Esophagus squamous epithelium (tissue), 5 donors: ENCODE data around the gene FHOD3. TPM values are rescaled to one million over a fixed set of nuclear protein-coding genes. Genes with fewer than 3 reads are reported as not detected.

ENCODE experiments used
- DNase-seq: peaks from one replicate; lab custom pipeline; 2025; lab: John Stamatoyannopoulos, UW
- H3K27ac ChIP-seq, 4 donors: fragments of 200-600 bp; sonication (generic); one replicate each; pipeline ENCODE4 v1.5.1; 2016 to 2019; ENCODE audit warnings: mild to moderate bottlenecking in 1 of 4
- H3K27me3 ChIP-seq, 4 donors: fragments of 200-600 bp; sonication (generic); 1 replicate in 3 of 4; 2 replicates in 1 of 4; pipeline versions ENCODE4 v1.5.1 to v1.6.0; 2017 to 2021; ENCODE audit warnings: antibody characterized with exemption in 1 of 4
- H3K36me3 ChIP-seq, 3 donors: fragments of 200-600 bp; sonication (generic); one replicate each; pipeline ENCODE4 v1.5.1; 2016 to 2019
- H3K4me1 ChIP-seq, 3 donors: fragments of 200-600 bp; sonication (generic); one replicate each; pipeline ENCODE4 v1.5.1; 2017 to 2019
- H3K4me3 ChIP-seq, 4 donors: fragments of 200-600 bp; sonication (generic); 1 replicate in 3 of 4; 2 replicates in 1 of 4; pipeline ENCODE4 v1.5.1; 2016 to 2019; ENCODE audit warnings: mild to moderate bottlenecking in 2 of 4, moderate library complexity in 1 of 4
- H3K9me3 ChIP-seq, 3 donors: fragments of 200-600 bp; sonication (generic); one replicate each; pipeline ENCODE4 v1.5.1; 2016 to 2019
- CTCF ChIP-seq, 6 experiments: fragments of 450-650 bp in 4 of 6; fragments of 200-600 bp in 2 of 6; sonication (generic) in 2 of 6; IDR thresholded peaks; one replicate each; pipeline ENCODE4 v1.5.1; 2016 to 2019; ENCODE audit warnings: antibody characterized with exemption in 6 of 6, mild to moderate bottlenecking in 4 of 6, moderate library complexity in 4 of 6
- POLR2A ChIP-seq, 4 donors: fragments of 450-650 bp; IDR thresholded peaks; one replicate each; pipeline ENCODE4 v1.6.1; 2017; ENCODE audit warnings: antibody characterized with exemption in 4 of 4, mild to moderate bottlenecking in 4 of 4, moderate library complexity in 3 of 4
- WGBS, 2 donors: methylation state at CpG; one replicate each; pipeline ENCODE4 v1.1.5; 2018; 5-methylcytosine and 5-hydroxymethylcytosine counted together
- intact Hi-C: fragments of 100-400 bp; cut with DNase I; formaldehyde crosslinking; loops from one replicate; pipeline ENCODE4 v1.15.0; 2022
- total RNA-seq, 4 donors: library from RNA; depleted of rRNA; stranded (reverse); fragments of >200 nt; gene quantifications; one replicate each; pipeline ENCODE4 v1.1.0, GENCODE V29; 2016
- donor health status: DM: yes; HTN: yes; CAD: no.

FHOD3 gene
- total RNA-seq, 4 donors from 2014 or later: 3.1 to 29.6 (median 5.7) TPM

- no peak for DNase-seq
- Histone ChIP-seq H3K4me1 (no peaks in the 10 kb centered on the region), H3K9me3 (no peaks in the 10 kb centered on the region), H3K4me3 (no peak overlapping the region), H3K36me3 (no peaks in the 10 kb centered on the region), H3K27me3 (no peaks in the 10 kb centered on the region), H3K27ac (no peak overlapping the region)
- intact Hi-C loops: no loop called here
- 60 to 63% methylated on average over 5 of the region's 5 CpGs for WGBS, 2 donors
- no peak for TF ChIP-seq POLR2A (IDR thresholded peaks at IDR 0.05)
Measured at GRCh38 chr18:36464126-36464651, 166.7 kb downstream of the FHOD3 start.

- intact Hi-C loops: no loop called here
- Histone ChIP-seq H3K9me3 (no peaks in the 10 kb centered on the region), H3K27ac (no peak overlapping the region), H3K4me1 (no peaks in the 10 kb centered on the region), H3K4me3 (no peak overlapping the region), H3K27me3 (no peaks in the 10 kb centered on the region), H3K36me3 (no peaks in the 10 kb centered on the region)
- no peak for TF ChIP-seq CTCF (IDR thresholded peaks at IDR 0.05)
- TF ChIP-seq POLR2A (IDR thresholded peaks at IDR 0.05): no peak
- no peak for DNase-seq
- 92 to 94% methylated on average over 4 to 6 of the region's 6 CpGs for WGBS, 2 donors
Measured at GRCh38 chr18:36465276-36465675, 167.8 kb downstream of the FHOD3 start.

GRCh38 chr18:36465970-36466369, 168.5 kb downstream of the FHOD3 start:
- H3K4me3 ChIP-seq: no peak overlapping the region
- H3K9me3 ChIP-seq: no peaks in the 10 kb centered on the region
- no peaks in the 10 kb centered on the region for H3K4me1 ChIP-seq
- H3K36me3 ChIP-seq: no peaks in the 10 kb centered on the region
- no peak for DNase-seq
- WGBS, 2 donors: 59 to 73% methylated on average over 3 of the region's 3 CpGs
- H3K27me3 ChIP-seq: no peaks in the 10 kb centered on the region
- TF ChIP-seq CTCF (IDR thresholded peaks at IDR 0.05) (no peak), POLR2A (IDR thresholded peaks at IDR 0.05) (no peak)
- no peak overlapping the region for H3K27ac ChIP-seq
- intact Hi-C loops: no loop called here

- Histone ChIP-seq H3K4me1 (no peaks in the 10 kb centered on the region), H3K27me3 (no peaks in the 10 kb centered on the region), H3K27ac (no peak overlapping the region), H3K4me3 (no peak overlapping the region), H3K9me3 (no peaks in the 10 kb centered on the region), H3K36me3 (no peaks in the 10 kb centered on the region)
- WGBS, 2 donors: 79 to 80% methylated on average over 8 to 11 of the region's 11 CpGs
- intact Hi-C loops: no loop called here
- DNase-seq: no peak
- TF ChIP-seq POLR2A (IDR thresholded peaks at IDR 0.05) (no peak), CTCF (IDR thresholded peaks at IDR 0.05) (no peak)
Measured at GRCh38 chr18:36467614-36468013, 170.1 kb downstream of the FHOD3 start.

GRCh38 chr18:36468161-36468560, 170.6 kb downstream of the FHOD3 start:
- H3K4me3 ChIP-seq: no peak overlapping the region
- no peak overlapping the region for H3K27ac ChIP-seq
- TF ChIP-seq CTCF (IDR thresholded peaks at IDR 0.05) (no peak), POLR2A (IDR thresholded peaks at IDR 0.05) (no peak)
- intact Hi-C loops: no loop called here
- WGBS, 2 donors: 59 to 74% methylated on average over 8 to 9 of the region's 9 CpGs
- H3K27me3 ChIP-seq: no peaks in the 10 kb centered on the region
- no peaks in the 10 kb centered on the region for H3K9me3 ChIP-seq
- DNase-seq: no peak
- H3K4me1 ChIP-seq: no peaks in the 10 kb centered on the region
- H3K36me3 ChIP-seq: no peaks in the 10 kb centered on the region

- no peak for DNase-seq
- Histone ChIP-seq H3K36me3 (no peaks in the 10 kb centered on the region), H3K9me3 (no peaks in the 10 kb centered on the region), H3K4me1 (no peaks in the 10 kb centered on the region), H3K4me3 (no peak overlapping the region), H3K27ac (no peak overlapping the region), H3K27me3 (no peaks in the 10 kb centered on the region)
- intact Hi-C loops: no loop called here
- TF ChIP-seq CTCF (IDR thresholded peaks at IDR 0.05): no peak
- TF ChIP-seq POLR2A (IDR thresholded peaks at IDR 0.05): no peak
- WGBS, 2 donors: 47 to 75% methylated on average over 4 to 5 of the region's 8 CpGs
Measured at GRCh38 chr18:36469461-36469860, 171.9 kb downstream of the FHOD3 start.
